AG09309 (cell line): ENCODE results near the gene SLCO4A1.

Experiments
- DNase-seq: peaks from one replicate; pipeline ENCODE4 v3.0.0-alpha.2; 2010; ENCODE audit warnings: low read depth
- H3K4me3 ChIP-seq: 2 replicates; pipeline ENCODE4 v1.5.1; 2011; ENCODE audit warnings: mild to moderate bottlenecking, low read depth, low read length, moderate library complexity; ENCODE audit not compliant: control insufficient read depth
- CTCF ChIP-seq: IDR thresholded peaks from 2 replicates; pipeline ENCODE4 v1.5.1; 2011; ENCODE audit warnings: mild to moderate bottlenecking, low read depth, low read length, inconsistent platforms; ENCODE audit not compliant: insufficient read depth, control insufficient read depth; ENCODE audit errors: missing control alignments

The SLCO4A1 gene

GRCh38 chr20:62602550-62602949, 39.8 kb upstream of the SLCO4A1 start:
- DNase-seq: no peak
- no peak overlapping the region for H3K4me3 ChIP-seq
- no peak for TF ChIP-seq CTCF

- no peak for TF ChIP-seq CTCF
- H3K4me3 ChIP-seq: no peak overlapping the region
- no peak for DNase-seq
Observed at GRCh38 chr20:62603021-62603906, 39.0 kb upstream of the SLCO4A1 start.

GRCh38 chr20:62603907-62604785, 38.2 kb upstream of the SLCO4A1 start:
- H3K4me3 ChIP-seq: no peak overlapping the region
- TF ChIP-seq CTCF: no peak
- DNase-seq: no peak

DNA sequence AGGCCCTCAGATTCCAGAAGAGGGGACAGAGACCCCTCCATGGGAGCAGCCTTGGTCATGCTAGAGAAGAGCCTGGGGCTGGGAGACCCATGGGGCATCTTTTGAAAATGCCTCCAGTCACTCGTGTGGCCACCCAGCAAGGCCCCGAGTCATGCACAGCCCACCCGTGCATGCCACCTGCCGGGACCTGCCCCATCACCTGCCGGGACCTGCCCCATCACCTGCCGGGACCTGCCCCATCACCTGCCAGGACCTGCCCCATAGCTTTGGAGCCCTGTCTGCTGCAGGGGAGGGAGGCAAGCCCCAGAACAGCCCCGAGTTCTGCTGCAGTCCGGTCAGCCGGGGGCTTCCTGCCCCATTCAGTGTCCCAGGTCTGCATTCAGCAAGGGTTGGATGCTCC, 37.5 kb upstream of the SLCO4A1 start:
- DNase-seq: no peak
- no peak overlapping the region for H3K4me3 ChIP-seq
- no peak for TF ChIP-seq CTCF

DNA sequence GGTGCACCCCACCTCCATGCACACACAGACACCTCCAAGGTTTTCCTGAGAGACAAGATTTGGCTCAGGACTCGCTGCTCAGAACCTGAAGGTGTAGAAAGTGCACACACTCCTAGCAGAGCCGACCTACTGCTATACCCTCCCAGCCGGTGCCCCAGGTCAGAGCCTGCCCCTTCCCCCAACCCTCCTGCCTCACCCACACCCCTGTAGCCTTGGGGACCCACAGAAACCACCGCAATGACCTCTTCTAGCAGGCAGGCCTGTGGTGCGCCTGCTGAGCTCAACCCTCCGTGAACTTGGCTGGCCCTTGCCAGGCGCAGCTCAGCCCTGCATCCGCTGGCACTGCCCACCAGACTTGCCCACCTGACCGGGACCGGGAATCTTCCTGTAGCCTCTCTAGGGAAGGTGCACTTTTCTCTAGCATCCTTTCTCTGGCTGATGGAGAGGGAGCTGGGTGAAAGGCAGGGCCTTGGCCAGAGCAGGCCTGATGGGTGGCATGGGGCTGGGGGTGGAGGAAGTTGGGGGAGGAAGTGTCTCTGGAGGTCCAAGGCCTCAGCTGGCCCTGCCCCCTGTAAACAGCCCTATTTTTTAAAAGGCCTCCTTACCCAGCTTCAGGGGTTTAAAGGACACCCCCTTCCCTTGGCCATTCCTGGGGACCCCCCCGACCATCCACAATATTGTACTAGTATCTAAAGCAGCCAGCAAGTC, 36.9 kb upstream of the SLCO4A1 start:
- no peak for DNase-seq
- H3K4me3 ChIP-seq: no peak overlapping the region
- no peak for TF ChIP-seq CTCF

- TF ChIP-seq CTCF: no peak
- DNase-seq: no peak
- H3K4me3 ChIP-seq: no peak overlapping the region
Observed at GRCh38 chr20:62606016-62606415, 36.3 kb upstream of the SLCO4A1 start.
